HFFc6 (cell line): ENCODE data around the gene NUCB1. TPM values are rescaled to one million over a fixed set of nuclear protein-coding genes. Genes with fewer than 3 reads are reported as not detected.
A peak's percentile ranks its signal among the peaks of the same experiment; 100 is the strongest.
"Not testable (repeated sequence)": the region's sequence is repeated elsewhere in the genome, so short reads cannot be mapped to it uniquely, and the experiment has no call there.

ENCODE experiments used
- DNase-seq: peaks from one replicate; pipeline ENCODE4 v3.0.0-alpha.2; 2018
- H3K27ac Mint-ChIP-seq: 2 replicates; pipeline ENCODE4 v1.8.0; 2020; ENCODE audit warnings: mild to moderate bottlenecking, mixed read lengths
- H3K27me3 Mint-ChIP-seq: 2 replicates; pipeline ENCODE4 v1.8.0; 2021; ENCODE audit warnings: mild to moderate bottlenecking, moderate library complexity, mixed read lengths; ENCODE audit not compliant: insufficient read depth
- H3K36me3 Mint-ChIP-seq: 2 replicates; pipeline ENCODE4 v1.8.0; 2021; ENCODE audit warnings: low read depth, mixed read lengths
- H3K4me1 Mint-ChIP-seq: 2 replicates; pipeline ENCODE4 v1.8.0; 2020; ENCODE audit warnings: low read depth, mixed read lengths
- H3K4me3 Mint-ChIP-seq: 2 replicates; pipeline ENCODE4 v1.8.0; 2020; ENCODE audit warnings: mild to moderate bottlenecking, moderate library complexity, mixed read lengths
- H3K9me3 Mint-ChIP-seq: 2 replicates; pipeline ENCODE4 v1.8.0; 2020; ENCODE audit warnings: mild to moderate bottlenecking, mixed read lengths
- CTCF ChIP-seq: fragments of 200-600 bp; sonication (generic); IDR thresholded peaks from 2 replicates; pipeline ENCODE4 v1.5.0; 2021; ENCODE audit warnings: antibody characterized with exemption, mild to moderate bottlenecking
- total RNA-seq, 6 experiments: library from RNA; stranded (reverse); fragmentation: NEBNext Ultra II Directional; extraction: Animal tissue kit (Norgen Biotek cat#: 25700); gene quantifications; 2 replicates in 1 of 6; 3 replicates in 5 of 6; pipeline ENCODE4 v1.2.3, GENCODE V29; 2021

Gene NUCB1
- total RNA-seq, 6 experiments from 2014 or later = 129 to 160 (median 152) TPM

GRCh38 chr19:48922548-48923490 lies 22.7 kb downstream of the NUCB1 start:
- Mint-ChIP-seq H3K4me3 (no peak overlapping the region), H3K27ac (no peak overlapping the region; the same call in 1 of the 2 replicates), H3K36me3 (peaks cover 17% of the 10 kb centered on the region), H3K9me3 (no peaks in the 10 kb centered on the region), H3K4me1 (peaks cover 22% of the 10 kb centered on the region), H3K27me3 (no peaks in the 10 kb centered on the region; the same call in 1 of the 2 replicates)
- no peak for TF ChIP-seq CTCF
- DNase-seq = no peak

GRCh38 chr19:48925240-48925843 lies 25.2 kb downstream of the NUCB1 start:
- H3K27me3 Mint-ChIP-seq = peaks cover 3% of the 10 kb centered on the region
- H3K4me1 Mint-ChIP-seq = peaks cover 22% of the 10 kb centered on the region
- no peaks in the 10 kb centered on the region for H3K9me3 Mint-ChIP-seq
- peak; percentile 75 for DNase-seq
- TF ChIP-seq CTCF = no peak
- no peak overlapping the region for H3K4me3 Mint-ChIP-seq
- H3K36me3 Mint-ChIP-seq = peaks cover 5% of the 10 kb centered on the region; the same call in 1 of the 2 replicates
- H3K27ac Mint-ChIP-seq = peak overlapping the region; percentile 77

GRCh38 chr19:48925890-48926289 lies 25.8 kb downstream of the NUCB1 start:
- H3K27me3 Mint-ChIP-seq, H3K9me3 Mint-ChIP-seq, DNase-seq, H3K36me3 Mint-ChIP-seq, H3K4me3 Mint-ChIP-seq: not testable (repeated sequence)
- peak overlapping the region; percentile 82 for H3K27ac Mint-ChIP-seq
- H3K4me1 Mint-ChIP-seq = peaks cover 22% of the 10 kb centered on the region

- H3K27me3 Mint-ChIP-seq = peaks cover 9% of the 10 kb centered on the region
- peaks cover 5% of the 10 kb centered on the region; the same call in 1 of the 2 replicates for H3K36me3 Mint-ChIP-seq
- DNase-seq = peak; percentile 96
- no peak for TF ChIP-seq CTCF
- H3K27ac Mint-ChIP-seq = peak overlapping the region; percentile 82
- H3K4me3 Mint-ChIP-seq = peak overlapping the region; percentile 11
- no peaks in the 10 kb centered on the region for H3K9me3 Mint-ChIP-seq
- peaks cover 22% of the 10 kb centered on the region for H3K4me1 Mint-ChIP-seq
Measured at GRCh38 chr19:48926909-48927308, 26.8 kb downstream of the NUCB1 start.

GRCh38 chr19:48927692-48928091 lies 27.6 kb downstream of the NUCB1 start:
- not testable (repeated sequence) for DNase-seq, H3K27ac Mint-ChIP-seq, H3K36me3 Mint-ChIP-seq, H3K4me3 Mint-ChIP-seq, H3K9me3 Mint-ChIP-seq
- Mint-ChIP-seq H3K27me3 (peaks cover 13% of the 10 kb centered on the region), H3K4me1 (peaks cover 22% of the 10 kb centered on the region)

- Mint-ChIP-seq H3K4me1 (peaks cover 27% of the 10 kb centered on the region), H3K27ac (no peak overlapping the region), H3K4me3 (no peak overlapping the region), H3K36me3 (no peaks in the 10 kb centered on the region), H3K27me3 (peaks cover 14% of the 10 kb centered on the region), H3K9me3 (no peaks in the 10 kb centered on the region)
- TF ChIP-seq CTCF = peak; percentile 24; the same call in 1 of the 2 replicates
- DNase-seq = peak; percentile 0
Measured at GRCh38 chr19:48928164-48929025, 28.3 kb downstream of the NUCB1 start.
